Loucy (cell line): Measurements from ENCODE around the gene POLD4.

Source experiments
- EZH2phosphoT487 ChIP-seq: fragments of 200-600 bp; IDR thresholded peaks from 2 replicates; pipeline ENCODE4 v1.6.1; 2018; ENCODE audit warnings: antibody characterized with exemption, mild to moderate bottlenecking, moderate library complexity, borderline replicate concordance
- TF ChIP-seq, protein P1 (sequence below): fragments of 200-600 bp; sonication (generic); conservative IDR thresholded peaks from 2 replicates; pipeline ENCODE4 v1.5.1; 2014; ENCODE audit warnings: mild to moderate bottlenecking, antibody characterized with exemption, low read length

DNA sequence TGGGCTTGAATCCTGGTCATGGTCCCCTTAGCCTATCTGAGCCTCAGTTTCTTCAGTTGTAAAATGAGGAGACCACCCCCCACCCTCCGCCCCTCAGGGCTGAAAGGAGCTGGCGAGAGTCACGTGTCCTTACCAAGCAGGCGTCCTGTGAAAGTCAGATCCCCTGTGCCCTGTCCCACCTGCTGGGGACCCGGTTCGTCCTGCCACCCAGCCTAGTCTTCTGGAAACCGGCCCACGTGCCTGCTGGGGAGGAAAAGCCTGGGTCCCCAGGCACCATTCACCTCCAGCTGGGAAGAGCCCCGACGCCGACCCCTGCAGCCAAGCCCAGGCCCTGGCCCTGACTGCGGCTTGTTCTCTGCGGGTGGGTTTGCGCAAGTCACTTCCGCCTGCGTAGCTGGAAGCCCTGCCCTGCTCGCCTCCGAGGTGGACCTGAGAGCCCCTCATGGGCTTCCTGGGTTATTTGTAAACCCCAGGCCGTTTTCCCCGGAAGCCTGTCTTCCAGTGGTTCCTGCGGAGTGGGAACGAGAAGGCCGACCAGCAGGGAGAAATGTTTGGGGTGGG lies 50.7 kb downstream of the POLD4 start:
- TF ChIP-seq EZH2phosphoT487 = no peak
- TF ChIP-seq, protein P1, sequence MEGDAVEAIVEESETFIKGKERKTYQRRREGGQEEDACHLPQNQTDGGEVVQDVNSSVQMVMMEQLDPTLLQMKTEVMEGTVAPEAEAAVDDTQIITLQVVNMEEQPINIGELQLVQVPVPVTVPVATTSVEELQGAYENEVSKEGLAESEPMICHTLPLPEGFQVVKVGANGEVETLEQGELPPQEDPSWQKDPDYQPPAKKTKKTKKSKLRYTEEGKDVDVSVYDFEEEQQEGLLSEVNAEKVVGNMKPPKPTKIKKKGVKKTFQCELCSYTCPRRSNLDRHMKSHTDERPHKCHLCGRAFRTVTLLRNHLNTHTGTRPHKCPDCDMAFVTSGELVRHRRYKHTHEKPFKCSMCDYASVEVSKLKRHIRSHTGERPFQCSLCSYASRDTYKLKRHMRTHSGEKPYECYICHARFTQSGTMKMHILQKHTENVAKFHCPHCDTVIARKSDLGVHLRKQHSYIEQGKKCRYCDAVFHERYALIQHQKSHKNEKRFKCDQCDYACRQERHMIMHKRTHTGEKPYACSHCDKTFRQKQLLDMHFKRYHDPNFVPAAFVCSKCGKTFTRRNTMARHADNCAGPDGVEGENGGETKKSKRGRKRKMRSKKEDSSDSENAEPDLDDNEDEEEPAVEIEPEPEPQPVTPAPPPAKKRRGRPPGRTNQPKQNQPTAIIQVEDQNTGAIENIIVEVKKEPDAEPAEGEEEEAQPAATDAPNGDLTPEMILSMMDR = no peak
